ENCODE results near the gene SLC12A5. TPM values are rescaled to one million over a fixed set of nuclear protein-coding genes. Genes with fewer than 3 reads are reported as not detected.
"Not testable (repeated sequence)": the region's sequence is repeated elsewhere in the genome, so short reads cannot be mapped to it uniquely, and the experiment has no call there.

SLC12A5 gene
- total RNA-seq, 6 donors from 2014 or later: 0.69 to 1.3 TPM; not detected in 4

- no peaks in the 10 kb centered on the region for H3K36me3 ChIP-seq
- DNase-seq: no peak
- no peak overlapping the region for H3K4me3 ChIP-seq
- no peaks in the 10 kb centered on the region for H3K27me3 ChIP-seq
- ATAC-seq (ENCODE audit: low FRiP score in 2 of 2): no peak
- peaks cover 0 to 3% (median under 1%) of the 10 kb centered on the region in 4 donors for H3K4me1 ChIP-seq
- H3K9me3 ChIP-seq: no peaks in the 10 kb centered on the region
- 58 to 59% methylated on average over 9 of the region's 9 CpGs for WGBS, 2 donors
- no peak for TF ChIP-seq EP300 (IDR thresholded peaks at IDR 0.05)
- no peak for TF ChIP-seq CTCF (IDR thresholded peaks at IDR 0.05)
- no peak for TF ChIP-seq POLR2AphosphoS5 (IDR thresholded peaks at IDR 0.05)
- no peak for TF ChIP-seq POLR2A (IDR thresholded peaks at IDR 0.05)
- H3K27ac ChIP-seq: no peak overlapping the region
Observed at GRCh38 chr20:45994761-45995493, 34.1 kb upstream of the SLC12A5 start.

GRCh38 chr20:45995495-45996097, 33.4 kb upstream of the SLC12A5 start:
- ATAC-seq (ENCODE audit: low FRiP score in 2 of 2); H3K27me3 ChIP-seq; H3K4me1 ChIP-seq; H3K9me3 ChIP-seq; H3K27ac ChIP-seq; H3K4me3 ChIP-seq; DNase-seq; H3K36me3 ChIP-seq: not testable (repeated sequence)
- WGBS, 2 donors: 70 to 83% methylated on average over 6 of the region's 6 CpGs

GRCh38 chr20:45997187-45997586, 31.8 kb upstream of the SLC12A5 start:
- H3K27ac ChIP-seq: no peak overlapping the region
- ATAC-seq (ENCODE audit: low FRiP score in 2 of 2) (no peak), DNase-seq (no peak)
- no peak for TF ChIP-seq CTCF (IDR thresholded peaks at IDR 0.05)
- no peak for TF ChIP-seq POLR2AphosphoS5 (IDR thresholded peaks at IDR 0.05)
- no peak for TF ChIP-seq POLR2A (IDR thresholded peaks at IDR 0.05)
- no peak for TF ChIP-seq EP300 (IDR thresholded peaks at IDR 0.05)
- no peaks in the 10 kb centered on the region for H3K27me3 ChIP-seq
- 42 to 47% methylated on average over 3 of the region's 3 CpGs for WGBS, 2 donors
- H3K4me3 ChIP-seq: no peak overlapping the region
- peaks cover 0 to 10% (median 7%) of the 10 kb centered on the region in 4 donors for H3K4me1 ChIP-seq
- no peaks in the 10 kb centered on the region for H3K9me3 ChIP-seq
- no peaks in the 10 kb centered on the region for H3K36me3 ChIP-seq

- Histone ChIP-seq H3K4me3 (no peak overlapping the region), H3K27ac (peak overlapping the region in 2 of 4 donors; percentile 38 to 53), H3K4me1 (peaks cover 0 to 10% (median 7%) of the 10 kb centered on the region in 4 donors), H3K27me3 (no peaks in the 10 kb centered on the region), H3K9me3 (no peaks in the 10 kb centered on the region), H3K36me3 (no peaks in the 10 kb centered on the region)
- ATAC-seq (ENCODE audit: low FRiP score in 2 of 2): peak; percentile 72 to 77
- TF ChIP-seq CTCF (IDR thresholded peaks at IDR 0.05) (no peak), POLR2AphosphoS5 (IDR thresholded peaks at IDR 0.05) (no peak), EP300 (IDR thresholded peaks at IDR 0.05) (no peak), POLR2A (IDR thresholded peaks at IDR 0.05) (no peak)
- 58 to 67% methylated on average over 2 of the region's 2 CpGs for WGBS, 2 donors
- peak in 1 of 2 donors; percentile 64 for DNase-seq
Observed at GRCh38 chr20:45998337-45998736, 30.7 kb upstream of the SLC12A5 start.

GRCh38 chr20:45998761-45999160, 30.3 kb upstream of the SLC12A5 start:
- Histone ChIP-seq H3K36me3 (no peaks in the 10 kb centered on the region), H3K4me3 (no peak overlapping the region), H3K4me1 (peaks cover 4 to 10% (median 7%) of the 10 kb centered on the region in 4 donors), H3K27ac (peak overlapping the region in 2 of 4 donors; percentile 38 to 53), H3K27me3 (no peaks in the 10 kb centered on the region), H3K9me3 (no peaks in the 10 kb centered on the region)
- no peak for TF ChIP-seq POLR2AphosphoS5 (IDR thresholded peaks at IDR 0.05)
- no peak for TF ChIP-seq POLR2A (IDR thresholded peaks at IDR 0.05)
- no peak for TF ChIP-seq EP300 (IDR thresholded peaks at IDR 0.05)
- TF ChIP-seq CTCF (IDR thresholded peaks at IDR 0.05): no peak
- ATAC-seq (ENCODE audit: low FRiP score in 2 of 2) (peak; percentile 60 to 71), DNase-seq (peak in 1 of 2 donors; percentile 62)
- WGBS, 2 donors: 64 to 68% methylated on average over 4 of the region's 4 CpGs
